SK-N-SH (cell line): Measurements from ENCODE around the gene P2RY13.

ENCODE experiments used
- ELF1 ChIP-seq: IDR thresholded peaks from 2 replicates; pipeline ENCODE4 v1.4.0; 2012
- GABPA ChIP-seq: IDR thresholded peaks from 2 replicates; pipeline ENCODE4 v1.4.0; 2012; ENCODE audit warnings: low read depth, mild to moderate bottlenecking
- POLR2AphosphoS5 ChIP-seq: IDR thresholded peaks from 2 replicates; pipeline ENCODE4 v1.6.1; 2012; ENCODE audit warnings: low read depth, low read length
- RCOR1 ChIP-seq: fragments of 150-350 bp; IDR thresholded peaks from 2 replicates; pipeline ENCODE4 v1.6.1; 2017; ENCODE audit warnings: antibody characterized with exemption, low read length
- RFX5 ChIP-seq: IDR thresholded peaks from 2 replicates; pipeline ENCODE4 v1.6.1; 2012; ENCODE audit warnings: mild to moderate bottlenecking, improper control_type of control experiment, low read length
- TAF1 ChIP-seq: IDR thresholded peaks from 2 replicates; pipeline ENCODE4 v1.6.1; 2012; ENCODE audit warnings: low read depth, mild to moderate bottlenecking, low read length, moderate library complexity, borderline replicate concordance
- YY1 ChIP-seq: IDR thresholded peaks from 2 replicates; pipeline ENCODE4 v1.4.0; 2012; ENCODE audit warnings: low read depth, mild to moderate bottlenecking
- TF ChIP-seq, protein P1 (sequence below): fragments of 200-600 bp; sonication (generic); IDR thresholded peaks from 2 replicates; pipeline ENCODE4 v1.6.1; 2017; ENCODE audit warnings: antibody characterized with exemption, mild to moderate bottlenecking, moderate library complexity
- TF ChIP-seq, protein P2 (sequence below): IDR thresholded peaks from 2 replicates; pipeline ENCODE4 v1.4.0; 2012; ENCODE audit warnings: low read depth, borderline replicate concordance
- TF ChIP-seq, protein P3 (sequence below): IDR thresholded peaks from 2 replicates; pipeline ENCODE4 v1.4.0; 2012; ENCODE audit warnings: low read depth, borderline replicate concordance
- TF ChIP-seq, protein P4 (sequence below): fragments of 150-350 bp; IDR thresholded peaks from 2 replicates; pipeline ENCODE4 v1.6.1; 2017; ENCODE audit warnings: antibody characterized with exemption, low read length, low read depth, borderline replicate concordance
- TF ChIP-seq, protein P5 (sequence below): IDR thresholded peaks from 2 replicates; pipeline ENCODE4 v1.4.0; 2012; ENCODE audit warnings: low read depth
- TF ChIP-seq, protein P6 (sequence below): IDR thresholded peaks from 2 replicates; pipeline ENCODE4 v1.6.1; 2012; ENCODE audit warnings: mild to moderate bottlenecking, low read depth, low read length, moderate library complexity

DNA sequence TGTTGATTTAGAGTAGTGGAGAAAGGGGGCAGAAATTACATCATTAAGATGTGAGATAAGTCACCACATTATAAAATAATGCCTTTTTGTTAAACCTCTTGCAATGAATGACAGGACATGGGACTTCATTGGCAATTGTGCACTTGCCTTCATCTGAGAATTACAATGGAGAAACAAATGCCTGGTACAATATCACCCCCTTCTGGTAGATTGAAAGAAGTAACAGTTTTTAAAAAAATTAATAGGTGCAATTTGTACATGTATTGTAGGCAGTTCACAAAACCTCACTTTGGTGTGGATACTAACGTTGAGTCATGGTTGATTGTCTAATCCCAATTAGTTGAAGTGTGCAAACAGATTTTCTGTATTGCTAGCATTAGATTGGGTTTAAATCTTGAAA, 46.4 kb downstream of the P2RY13 start:
- TF ChIP-seq, protein P1, sequence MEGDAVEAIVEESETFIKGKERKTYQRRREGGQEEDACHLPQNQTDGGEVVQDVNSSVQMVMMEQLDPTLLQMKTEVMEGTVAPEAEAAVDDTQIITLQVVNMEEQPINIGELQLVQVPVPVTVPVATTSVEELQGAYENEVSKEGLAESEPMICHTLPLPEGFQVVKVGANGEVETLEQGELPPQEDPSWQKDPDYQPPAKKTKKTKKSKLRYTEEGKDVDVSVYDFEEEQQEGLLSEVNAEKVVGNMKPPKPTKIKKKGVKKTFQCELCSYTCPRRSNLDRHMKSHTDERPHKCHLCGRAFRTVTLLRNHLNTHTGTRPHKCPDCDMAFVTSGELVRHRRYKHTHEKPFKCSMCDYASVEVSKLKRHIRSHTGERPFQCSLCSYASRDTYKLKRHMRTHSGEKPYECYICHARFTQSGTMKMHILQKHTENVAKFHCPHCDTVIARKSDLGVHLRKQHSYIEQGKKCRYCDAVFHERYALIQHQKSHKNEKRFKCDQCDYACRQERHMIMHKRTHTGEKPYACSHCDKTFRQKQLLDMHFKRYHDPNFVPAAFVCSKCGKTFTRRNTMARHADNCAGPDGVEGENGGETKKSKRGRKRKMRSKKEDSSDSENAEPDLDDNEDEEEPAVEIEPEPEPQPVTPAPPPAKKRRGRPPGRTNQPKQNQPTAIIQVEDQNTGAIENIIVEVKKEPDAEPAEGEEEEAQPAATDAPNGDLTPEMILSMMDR, result peak; percentile 76
- TF ChIP-seq TAF1 (no peak), RFX5 (no peak), GABPA (no peak), ELF1 (no peak), RCOR1 (no peak), YY1 (no peak), POLR2AphosphoS5 (no peak)
- TF ChIP-seq, protein P2, sequence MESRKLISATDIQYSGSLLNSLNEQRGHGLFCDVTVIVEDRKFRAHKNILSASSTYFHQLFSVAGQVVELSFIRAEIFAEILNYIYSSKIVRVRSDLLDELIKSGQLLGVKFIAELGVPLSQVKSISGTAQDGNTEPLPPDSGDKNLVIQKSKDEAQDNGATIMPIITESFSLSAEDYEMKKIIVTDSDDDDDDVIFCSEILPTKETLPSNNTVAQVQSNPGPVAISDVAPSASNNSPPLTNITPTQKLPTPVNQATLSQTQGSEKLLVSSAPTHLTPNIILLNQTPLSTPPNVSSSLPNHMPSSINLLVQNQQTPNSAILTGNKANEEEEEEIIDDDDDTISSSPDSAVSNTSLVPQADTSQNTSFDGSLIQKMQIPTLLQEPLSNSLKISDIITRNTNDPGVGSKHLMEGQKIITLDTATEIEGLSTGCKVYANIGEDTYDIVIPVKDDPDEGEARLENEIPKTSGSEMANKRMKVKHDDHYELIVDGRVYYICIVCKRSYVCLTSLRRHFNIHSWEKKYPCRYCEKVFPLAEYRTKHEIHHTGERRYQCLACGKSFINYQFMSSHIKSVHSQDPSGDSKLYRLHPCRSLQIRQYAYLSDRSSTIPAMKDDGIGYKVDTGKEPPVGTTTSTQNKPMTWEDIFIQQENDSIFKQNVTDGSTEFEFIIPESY, result no peak
- TF ChIP-seq, protein P3, sequence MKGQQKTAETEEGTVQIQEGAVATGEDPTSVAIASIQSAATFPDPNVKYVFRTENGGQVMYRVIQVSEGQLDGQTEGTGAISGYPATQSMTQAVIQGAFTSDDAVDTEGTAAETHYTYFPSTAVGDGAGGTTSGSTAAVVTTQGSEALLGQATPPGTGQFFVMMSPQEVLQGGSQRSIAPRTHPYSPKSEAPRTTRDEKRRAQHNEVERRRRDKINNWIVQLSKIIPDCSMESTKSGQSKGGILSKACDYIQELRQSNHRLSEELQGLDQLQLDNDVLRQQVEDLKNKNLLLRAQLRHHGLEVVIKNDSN, result no peak
- TF ChIP-seq, protein P4, sequence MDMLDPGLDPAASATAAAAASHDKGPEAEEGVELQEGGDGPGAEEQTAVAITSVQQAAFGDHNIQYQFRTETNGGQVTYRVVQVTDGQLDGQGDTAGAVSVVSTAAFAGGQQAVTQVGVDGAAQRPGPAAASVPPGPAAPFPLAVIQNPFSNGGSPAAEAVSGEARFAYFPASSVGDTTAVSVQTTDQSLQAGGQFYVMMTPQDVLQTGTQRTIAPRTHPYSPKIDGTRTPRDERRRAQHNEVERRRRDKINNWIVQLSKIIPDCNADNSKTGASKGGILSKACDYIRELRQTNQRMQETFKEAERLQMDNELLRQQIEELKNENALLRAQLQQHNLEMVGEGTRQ, result no peak
- TF ChIP-seq, protein P5, sequence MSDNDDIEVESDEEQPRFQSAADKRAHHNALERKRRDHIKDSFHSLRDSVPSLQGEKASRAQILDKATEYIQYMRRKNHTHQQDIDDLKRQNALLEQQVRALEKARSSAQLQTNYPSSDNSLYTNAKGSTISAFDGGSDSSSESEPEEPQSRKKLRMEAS, result no peak
- TF ChIP-seq, protein P6, sequence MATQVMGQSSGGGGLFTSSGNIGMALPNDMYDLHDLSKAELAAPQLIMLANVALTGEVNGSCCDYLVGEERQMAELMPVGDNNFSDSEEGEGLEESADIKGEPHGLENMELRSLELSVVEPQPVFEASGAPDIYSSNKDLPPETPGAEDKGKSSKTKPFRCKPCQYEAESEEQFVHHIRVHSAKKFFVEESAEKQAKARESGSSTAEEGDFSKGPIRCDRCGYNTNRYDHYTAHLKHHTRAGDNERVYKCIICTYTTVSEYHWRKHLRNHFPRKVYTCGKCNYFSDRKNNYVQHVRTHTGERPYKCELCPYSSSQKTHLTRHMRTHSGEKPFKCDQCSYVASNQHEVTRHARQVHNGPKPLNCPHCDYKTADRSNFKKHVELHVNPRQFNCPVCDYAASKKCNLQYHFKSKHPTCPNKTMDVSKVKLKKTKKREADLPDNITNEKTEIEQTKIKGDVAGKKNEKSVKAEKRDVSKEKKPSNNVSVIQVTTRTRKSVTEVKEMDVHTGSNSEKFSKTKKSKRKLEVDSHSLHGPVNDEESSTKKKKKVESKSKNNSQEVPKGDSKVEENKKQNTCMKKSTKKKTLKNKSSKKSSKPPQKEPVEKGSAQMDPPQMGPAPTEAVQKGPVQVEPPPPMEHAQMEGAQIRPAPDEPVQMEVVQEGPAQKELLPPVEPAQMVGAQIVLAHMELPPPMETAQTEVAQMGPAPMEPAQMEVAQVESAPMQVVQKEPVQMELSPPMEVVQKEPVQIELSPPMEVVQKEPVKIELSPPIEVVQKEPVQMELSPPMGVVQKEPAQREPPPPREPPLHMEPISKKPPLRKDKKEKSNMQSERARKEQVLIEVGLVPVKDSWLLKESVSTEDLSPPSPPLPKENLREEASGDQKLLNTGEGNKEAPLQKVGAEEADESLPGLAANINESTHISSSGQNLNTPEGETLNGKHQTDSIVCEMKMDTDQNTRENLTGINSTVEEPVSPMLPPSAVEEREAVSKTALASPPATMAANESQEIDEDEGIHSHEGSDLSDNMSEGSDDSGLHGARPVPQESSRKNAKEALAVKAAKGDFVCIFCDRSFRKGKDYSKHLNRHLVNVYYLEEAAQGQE, result no peak
